ENCODE measurements around the gene NKX6-2. TPM values are rescaled to one million over a fixed set of nuclear protein-coding genes. Genes with fewer than 3 reads are reported as not detected.

NKX6-2 gene
- total RNA-seq, 1 donor: not detected

- H3K36me3 ChIP-seq (ENCODE audit: insufficient read depth, low read length): no peaks in the 10 kb centered on the region
- peaks cover 7% of the 10 kb centered on the region for H3K4me1 ChIP-seq (ENCODE audit: insufficient read depth, low read length)
- H3K9me3 ChIP-seq (ENCODE audit: low read depth, low read length): no peaks in the 10 kb centered on the region
- DNase-seq (ENCODE audit: insufficient read length, low spot score, missing footprints): no peak
- H3K27me3 ChIP-seq (ENCODE audit: insufficient read depth, low read length): no peaks in the 10 kb centered on the region
- no peak overlapping the region for H2AFZ ChIP-seq (ENCODE audit: low read length)
- H3K27ac ChIP-seq (ENCODE audit: low read depth, low read length): no peak overlapping the region
- no peaks in the 10 kb centered on the region for H4K20me1 ChIP-seq (ENCODE audit: insufficient read depth, low read length)
- no peak overlapping the region for H3K4me2 ChIP-seq (ENCODE audit: insufficient read depth, low read length)
- H3K79me2 ChIP-seq (ENCODE audit: insufficient read depth, low read length): no peaks in the 10 kb centered on the region
- no peak overlapping the region for H3K4me3 ChIP-seq (ENCODE audit: insufficient read depth, low read length)
- no peak for TF ChIP-seq CTCF (IDR thresholded peaks at IDR 0.05; ENCODE audit: extremely low read depth, low read depth, low read length)
Observed at GRCh38 chr10:132742837-132743194, 43.1 kb downstream of the NKX6-2 start.

- DNase-seq (ENCODE audit: insufficient read length, low spot score, missing footprints): no peak
- no peaks in the 10 kb centered on the region for H3K9me3 ChIP-seq (ENCODE audit: low read depth, low read length)
- H3K79me2 ChIP-seq (ENCODE audit: insufficient read depth, low read length): no peaks in the 10 kb centered on the region
- peaks cover 7% of the 10 kb centered on the region for H3K4me1 ChIP-seq (ENCODE audit: insufficient read depth, low read length)
- H4K20me1 ChIP-seq (ENCODE audit: insufficient read depth, low read length): no peaks in the 10 kb centered on the region
- H3K27me3 ChIP-seq (ENCODE audit: insufficient read depth, low read length): no peaks in the 10 kb centered on the region
- H3K27ac ChIP-seq (ENCODE audit: low read depth, low read length): no peak overlapping the region
- no peak for TF ChIP-seq CTCF (IDR thresholded peaks at IDR 0.05; ENCODE audit: extremely low read depth, low read depth, low read length)
- no peak overlapping the region for H2AFZ ChIP-seq (ENCODE audit: low read length)
- no peak overlapping the region for H3K4me3 ChIP-seq (ENCODE audit: insufficient read depth, low read length)
- H3K36me3 ChIP-seq (ENCODE audit: insufficient read depth, low read length): no peaks in the 10 kb centered on the region
- no peak overlapping the region for H3K4me2 ChIP-seq (ENCODE audit: insufficient read depth, low read length)
Observed at GRCh38 chr10:132742167-132742836, 43.6 kb downstream of the NKX6-2 start.

GRCh38 chr10:132740588-132740987 is 45.4 kb downstream of the NKX6-2 start:
- Histone ChIP-seq H3K4me1 (ENCODE audit: insufficient read depth, low read length) (peaks cover 7% of the 10 kb centered on the region), H3K4me2 (ENCODE audit: insufficient read depth, low read length) (no peak overlapping the region), H2AFZ (ENCODE audit: low read length) (no peak overlapping the region), H3K36me3 (ENCODE audit: insufficient read depth, low read length) (no peaks in the 10 kb centered on the region), H3K9me3 (ENCODE audit: low read depth, low read length) (no peaks in the 10 kb centered on the region), H3K27me3 (ENCODE audit: insufficient read depth, low read length) (no peaks in the 10 kb centered on the region), H3K79me2 (ENCODE audit: insufficient read depth, low read length) (no peaks in the 10 kb centered on the region), H4K20me1 (ENCODE audit: insufficient read depth, low read length) (no peaks in the 10 kb centered on the region), H3K4me3 (ENCODE audit: insufficient read depth, low read length) (no peak overlapping the region), H3K27ac (ENCODE audit: low read depth, low read length) (no peak overlapping the region)
- DNase-seq (ENCODE audit: insufficient read length, low spot score, missing footprints): no peak
- TF ChIP-seq CTCF (IDR thresholded peaks at IDR 0.05; ENCODE audit: extremely low read depth, low read depth, low read length): no peak

GRCh38 chr10:132739225-132739613 is 46.7 kb downstream of the NKX6-2 start:
- no peak for DNase-seq (ENCODE audit: insufficient read length, low spot score, missing footprints)
- Histone ChIP-seq H3K27ac (ENCODE audit: low read depth, low read length) (no peak overlapping the region), H3K4me3 (ENCODE audit: insufficient read depth, low read length) (no peak overlapping the region), H2AFZ (ENCODE audit: low read length) (no peak overlapping the region), H3K27me3 (ENCODE audit: insufficient read depth, low read length) (no peaks in the 10 kb centered on the region), H3K36me3 (ENCODE audit: insufficient read depth, low read length) (no peaks in the 10 kb centered on the region), H4K20me1 (ENCODE audit: insufficient read depth, low read length) (no peaks in the 10 kb centered on the region), H3K4me2 (ENCODE audit: insufficient read depth, low read length) (no peak overlapping the region), H3K4me1 (ENCODE audit: insufficient read depth, low read length) (peaks cover 7% of the 10 kb centered on the region), H3K9me3 (ENCODE audit: low read depth, low read length) (no peaks in the 10 kb centered on the region), H3K79me2 (ENCODE audit: insufficient read depth, low read length) (no peaks in the 10 kb centered on the region)
- TF ChIP-seq CTCF (IDR thresholded peaks at IDR 0.05; ENCODE audit: extremely low read depth, low read depth, low read length): no peak
